B cell (primary cell): ENCODE results near the gene AHCY.

Source experiments
- CTCF ChIP-seq: fragments of 200-600 bp; IDR thresholded peaks from one replicate; pipeline ENCODE4 v1.8.0; 2022; ENCODE audit warnings: antibody characterized with exemption, mild to moderate bottlenecking
- EZH2 ChIP-seq: IDR thresholded peaks from 2 replicates; pipeline ENCODE4 v1.6.1; 2012; ENCODE audit warnings: borderline replicate concordance, low read depth, mild to moderate bottlenecking, moderate library complexity, low read length; ENCODE audit not compliant: insufficient read depth, poor library complexity, severe bottlenecking

DNA sequence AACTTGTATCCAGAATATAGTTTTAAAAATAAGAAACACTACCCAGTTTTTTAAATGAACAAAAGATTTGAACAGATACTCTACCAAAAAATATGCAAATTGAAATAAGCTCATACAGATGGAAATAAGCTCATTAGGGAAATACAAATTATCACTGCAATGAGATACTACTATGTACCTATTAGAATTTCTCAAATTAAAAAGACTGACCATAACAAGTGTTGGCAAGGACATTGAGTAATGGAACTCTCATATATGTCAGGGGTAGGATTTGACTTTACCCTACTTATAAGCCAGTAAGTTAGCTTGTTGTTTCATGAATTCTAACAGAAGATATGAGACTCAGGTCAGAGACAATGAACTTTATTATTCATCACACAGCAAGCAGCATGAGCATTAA, 71.5 kb downstream of the AHCY start:
- TF ChIP-seq CTCF (no peak), EZH2 (no peak)
